GM10248 (cell line): ENCODE data around the gene THBD.

Experiments
- CTCF ChIA-PET: fragments of 300-600 bp; sonication (Branson Sonifier 250); formaldehyde crosslinking; extraction: SDS; loops from one replicate; lab custom pipeline; 2021; ENCODE audit warnings: antibody characterized with exemption; lab: Yijun Ruan, JAX
- POLR2A ChIA-PET: fragments of 350-650 bp; sonication (Branson Sonifier 250); formaldehyde crosslinking; extraction: SDS; loops from one replicate; lab custom pipeline; 2020; ENCODE audit warnings: antibody characterized with exemption; lab: Yijun Ruan, JAX
- DNase-seq: peaks from one replicate; pipeline ENCODE4 v3.0.0; 2012; ENCODE audit errors: extremely low spot score
- CTCF ChIP-seq: IDR thresholded peaks from 2 replicates; pipeline ENCODE4 v1.5.1; 2012; ENCODE audit warnings: mild to moderate bottlenecking, low read depth; ENCODE audit errors: extremely low read depth, missing control alignments, control extremely low read depth

The THBD gene

GRCh38 chr20:23017516-23017915, 32.0 kb downstream of the THBD start:
- DNase-seq: no peak
- TF ChIP-seq CTCF: no peak
- ChIA-PET CTCF (interaction anchor here (1.0 to 1.9 kb wide), 4 partner anchors 33 to 217 kb away, joined by 3 to 7 read pairs (median 4); no protein-coding TSS in a partner anchor), POLR2A (no interaction called here)

GRCh38 chr20:23013429-23013828, 36.0 kb downstream of the THBD start:
- ChIA-PET CTCF (interaction anchor here (1.3 kb wide), 1 partner anchor 222 kb away, joined by 4 read pairs; no protein-coding TSS in a partner anchor), POLR2A (no interaction called here)
- no peak for TF ChIP-seq CTCF
- no peak for DNase-seq

GRCh38 chr20:23011008-23011721, 38.3 kb downstream of the THBD start:
- ChIA-PET POLR2A (no interaction called here), CTCF (no interaction called here)

GRCh38 chr20:23010096-23010495, 39.4 kb downstream of the THBD start:
- no peak for DNase-seq
- no peak for TF ChIP-seq CTCF
- ChIA-PET CTCF (no interaction called here), POLR2A (no interaction called here)

More at GRCh38 chr20:23011008-23011721, 38.3 kb downstream of the THBD start:
- no peak for TF ChIP-seq CTCF
- DNase-seq: no peak

GRCh38 chr20:23009636-23010035, 39.8 kb downstream of the THBD start:
- ChIA-PET CTCF (no interaction called here), POLR2A (no interaction called here)
- no peak for DNase-seq
- TF ChIP-seq CTCF: no peak

GRCh38 chr20:23008667-23009066, 40.8 kb downstream of the THBD start:
- CTCF ChIA-PET: no interaction called here
- DNase-seq: no peak
- POLR2A ChIA-PET: no interaction called here
- no peak for TF ChIP-seq CTCF
